Hindlimb muscle (tissue), 1 donor: ENCODE results near the gene CNFN. TPM values are rescaled to one million over a fixed set of nuclear protein-coding genes. Genes with fewer than 3 reads are reported as not detected.
"Not testable (repeated sequence)": the region's sequence is repeated elsewhere in the genome, so short reads cannot be mapped to it uniquely, and the experiment has no call there.

Experiments
- DNase-seq: peaks from one replicate; pipeline ENCODE4 v3.0.0-alpha.2; 2013
- polyA plus RNA-seq: library from polyadenylated mRNA; unstranded; fragments of 120-200 nt; gene quantifications from one replicate; pipeline ENCODE4 v1.2.1, GENCODE V29; 2013; ENCODE audit not compliant: insufficient read length

CNFN gene
- polyA plus RNA-seq, 1 donor: not detected

GRCh38 chr19:42349378-42350107 lies 40.6 kb downstream of the CNFN start:
- no peak for DNase-seq

GRCh38 chr19:42348211-42348610 lies 41.9 kb downstream of the CNFN start:
- no peak for DNase-seq

- DNase-seq: no peak
Measured at GRCh38 chr19:42345191-42345812, 44.8 kb downstream of the CNFN start.

DNA sequence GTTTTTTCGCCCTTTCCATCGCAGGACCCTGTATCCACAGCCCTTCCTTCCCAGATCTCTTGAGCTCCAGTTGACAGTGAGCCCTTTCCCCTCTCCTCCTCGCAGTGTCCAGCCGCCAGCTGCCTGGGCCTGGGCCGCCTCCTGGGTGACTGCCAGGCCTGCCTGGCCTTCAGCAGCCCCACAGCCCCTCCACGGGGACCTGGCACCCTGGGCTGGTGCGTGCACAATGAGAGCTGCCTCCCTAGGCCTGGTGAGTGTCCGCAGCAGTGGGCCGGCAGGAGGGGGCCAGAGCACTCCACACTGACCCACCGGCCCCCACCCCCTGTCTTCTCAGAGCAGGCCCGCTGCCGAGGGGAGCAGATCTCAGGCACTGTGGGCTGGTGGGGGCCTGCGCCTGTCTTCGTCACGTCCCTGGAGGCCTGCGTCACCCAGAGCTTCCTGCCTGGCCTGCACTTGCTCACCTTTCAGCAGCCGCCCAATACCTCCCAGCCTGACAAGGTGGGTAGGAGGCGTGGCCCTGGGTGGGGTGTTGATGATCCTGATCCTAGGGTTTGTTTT lies 45.7 kb downstream of the CNFN start:
- no peak for DNase-seq

DNA sequence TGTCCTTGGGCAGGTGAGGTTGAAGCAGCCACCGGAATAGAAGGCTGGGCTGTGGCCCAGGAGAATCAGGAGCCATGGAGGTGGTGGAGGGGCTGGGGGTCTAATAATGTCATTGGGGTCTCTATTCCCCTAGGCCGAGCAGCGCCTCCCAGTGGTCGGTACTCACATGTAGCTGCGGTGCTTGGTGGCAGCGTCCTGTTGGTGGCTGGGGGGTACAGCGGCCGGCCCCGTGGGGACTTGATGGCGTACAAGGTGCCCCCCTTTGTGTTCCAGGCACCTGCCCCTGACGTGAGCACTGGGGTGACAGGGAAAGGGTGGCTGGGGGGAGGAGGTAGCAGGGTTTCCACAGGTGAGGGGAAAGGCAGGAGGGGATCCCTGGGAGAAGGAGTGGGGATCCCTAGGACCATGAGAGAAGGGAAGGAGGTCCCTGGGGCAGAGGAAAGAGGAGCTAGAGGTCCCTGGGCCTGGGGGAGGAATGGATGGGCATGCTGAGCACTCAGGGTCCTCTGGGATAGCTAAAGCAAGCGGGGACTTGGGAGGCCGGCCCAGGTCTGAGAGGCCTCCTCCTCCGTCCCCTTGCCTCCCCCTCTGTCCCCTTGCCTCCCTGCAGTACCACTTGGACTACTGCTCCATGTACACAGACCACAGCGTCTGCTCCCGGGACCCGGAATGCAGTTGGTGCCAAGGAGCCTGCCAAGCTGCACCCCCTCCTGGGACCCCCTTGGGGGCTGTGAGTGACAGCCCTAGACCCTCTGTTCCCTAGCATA lies 46.6 kb downstream of the CNFN start:
- DNase-seq: no peak

GRCh38 chr19:42339922-42340321 lies 50.2 kb downstream of the CNFN start:
- DNase-seq: not testable (repeated sequence)

GRCh38 chr19:42339126-42339860 lies 50.8 kb downstream of the CNFN start:
- not testable (repeated sequence) for DNase-seq

Other genes starting within 250 kb of the CNFN start
- 16.6 TPM for gene DEDD2, start 172.6 kb downstream of the CNFN start, polyA plus RNA-seq
- gene ZNF526, start 170.0 kb downstream of the CNFN start, polyA plus RNA-seq: 6.7 TPM
- gene GSK3A, start 147.7 kb downstream of the CNFN start, polyA plus RNA-seq: 47.4 TPM
- gene ERF, start 135.2 kb downstream of the CNFN start, polyA plus RNA-seq: 34.5 TPM
- 44.8 TPM for gene CIC, start 121.0 kb downstream of the CNFN start, polyA plus RNA-seq
- 0.53 TPM for gene PRR19, start 88.2 kb downstream of the CNFN start, polyA plus RNA-seq
- 33.6 TPM for gene PAFAH1B3, start 87.7 kb downstream of the CNFN start, polyA plus RNA-seq
- 0.41 TPM for gene TMEM145, start 77.0 kb downstream of the CNFN start, polyA plus RNA-seq
- 30.9 TPM for gene MEGF8, start 64.7 kb downstream of the CNFN start, polyA plus RNA-seq
- 11.6 TPM for gene LIPE, start 37.1 kb upstream of the CNFN start, polyA plus RNA-seq
- not detected for gene CXCL17, start 52.6 kb upstream of the CNFN start, polyA plus RNA-seq
- 2.1 TPM for gene CEACAM1, start 138.2 kb upstream of the CNFN start, polyA plus RNA-seq
- gene CEACAM8, start 204.6 kb upstream of the CNFN start, polyA plus RNA-seq: 0.09 TPM